ENCODE data around the gene UMAD1.

Gene UMAD1

GRCh38 chr7:7772397-7772821, 131.9 kb downstream of the UMAD1 start:
- H3K4me3 ChIP-seq (ENCODE audit: low read depth, low read length): no peak overlapping the region
- DNase-seq (ENCODE audit: low read depth): no peak
- TF ChIP-seq, protein P1, sequence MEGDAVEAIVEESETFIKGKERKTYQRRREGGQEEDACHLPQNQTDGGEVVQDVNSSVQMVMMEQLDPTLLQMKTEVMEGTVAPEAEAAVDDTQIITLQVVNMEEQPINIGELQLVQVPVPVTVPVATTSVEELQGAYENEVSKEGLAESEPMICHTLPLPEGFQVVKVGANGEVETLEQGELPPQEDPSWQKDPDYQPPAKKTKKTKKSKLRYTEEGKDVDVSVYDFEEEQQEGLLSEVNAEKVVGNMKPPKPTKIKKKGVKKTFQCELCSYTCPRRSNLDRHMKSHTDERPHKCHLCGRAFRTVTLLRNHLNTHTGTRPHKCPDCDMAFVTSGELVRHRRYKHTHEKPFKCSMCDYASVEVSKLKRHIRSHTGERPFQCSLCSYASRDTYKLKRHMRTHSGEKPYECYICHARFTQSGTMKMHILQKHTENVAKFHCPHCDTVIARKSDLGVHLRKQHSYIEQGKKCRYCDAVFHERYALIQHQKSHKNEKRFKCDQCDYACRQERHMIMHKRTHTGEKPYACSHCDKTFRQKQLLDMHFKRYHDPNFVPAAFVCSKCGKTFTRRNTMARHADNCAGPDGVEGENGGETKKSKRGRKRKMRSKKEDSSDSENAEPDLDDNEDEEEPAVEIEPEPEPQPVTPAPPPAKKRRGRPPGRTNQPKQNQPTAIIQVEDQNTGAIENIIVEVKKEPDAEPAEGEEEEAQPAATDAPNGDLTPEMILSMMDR (IDR thresholded peaks at IDR 0.05; ENCODE audit: control insufficient read depth, extremely low read depth, insufficient read depth): no peak

DNA sequence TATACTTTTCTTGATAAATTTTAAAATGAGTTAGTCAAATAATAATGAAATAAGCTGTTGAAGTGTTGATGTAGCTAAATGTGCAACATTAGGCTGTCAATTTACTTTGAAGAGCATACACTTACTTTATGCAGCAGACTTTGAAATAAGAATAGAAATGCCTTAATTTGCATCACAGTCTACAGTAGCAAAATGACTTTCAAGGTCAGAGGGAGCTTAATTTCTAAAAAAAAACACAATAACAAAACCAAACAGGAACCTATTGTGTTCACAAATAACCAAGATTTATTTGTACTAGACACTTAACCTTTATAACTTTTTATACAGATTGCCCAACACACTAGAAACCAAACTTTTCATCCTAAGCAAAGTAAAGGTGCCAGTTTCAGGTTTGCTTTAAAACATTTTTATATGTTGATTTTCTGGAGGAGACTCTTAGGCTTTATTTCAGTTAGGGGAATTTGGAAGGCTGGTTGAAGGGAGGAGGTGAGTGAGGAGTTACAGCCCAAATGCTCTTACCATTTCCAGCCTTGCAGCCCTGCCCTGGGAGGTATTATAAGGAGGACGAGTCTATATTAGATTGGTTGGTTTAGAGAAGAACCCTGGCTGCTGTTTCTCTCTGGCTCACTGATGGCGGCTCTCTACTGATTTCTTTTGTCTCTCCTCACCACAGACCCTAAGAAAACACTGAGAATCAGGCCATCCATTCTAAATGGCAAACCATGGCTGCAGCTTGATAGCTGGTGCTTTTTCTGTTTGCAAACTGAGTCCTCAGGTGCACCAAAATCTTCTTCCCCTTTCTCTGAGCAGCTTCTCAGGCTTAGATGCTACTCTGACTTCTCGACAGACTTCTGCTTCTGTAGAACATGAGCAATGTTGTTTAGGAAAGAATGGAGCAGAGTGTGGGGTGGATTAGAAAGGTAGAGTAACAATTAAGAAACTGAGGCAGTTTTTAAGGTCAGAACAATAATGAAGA, 133.1 kb downstream of the UMAD1 start:
- H3K4me3 ChIP-seq (ENCODE audit: low read depth, low read length): no peak overlapping the region
- DNase-seq (ENCODE audit: low read depth): no peak
- TF ChIP-seq, protein P1 (IDR thresholded peaks at IDR 0.05; ENCODE audit: control insufficient read depth, extremely low read depth, insufficient read depth): no peak

GRCh38 chr7:7779888-7780287, 139.3 kb downstream of the UMAD1 start:
- H3K4me3 ChIP-seq (ENCODE audit: low read depth, low read length): no peak overlapping the region
- TF ChIP-seq, protein P1 (IDR thresholded peaks at IDR 0.05; ENCODE audit: control insufficient read depth, extremely low read depth, insufficient read depth): no peak
- peak; percentile 94 for DNase-seq (ENCODE audit: low read depth)

- H3K4me3 ChIP-seq (ENCODE audit: low read depth, low read length): no peak overlapping the region
- DNase-seq (ENCODE audit: low read depth): no peak
- TF ChIP-seq, protein P1 (IDR thresholded peaks at IDR 0.05; ENCODE audit: control insufficient read depth, extremely low read depth, insufficient read depth): no peak
Observed at GRCh38 chr7:7783001-7783400, 142.4 kb downstream of the UMAD1 start.

GRCh38 chr7:7785344-7785973, 144.9 kb downstream of the UMAD1 start:
- TF ChIP-seq, protein P1 (IDR thresholded peaks at IDR 0.05; ENCODE audit: control insufficient read depth, extremely low read depth, insufficient read depth): no peak
- no peak for DNase-seq (ENCODE audit: low read depth)
- no peak overlapping the region for H3K4me3 ChIP-seq (ENCODE audit: low read depth, low read length)

- TF ChIP-seq, protein P1 (IDR thresholded peaks at IDR 0.05; ENCODE audit: control insufficient read depth, extremely low read depth, insufficient read depth): no peak
- H3K4me3 ChIP-seq (ENCODE audit: low read depth, low read length): no peak overlapping the region
- no peak for DNase-seq (ENCODE audit: low read depth)
Observed at GRCh38 chr7:7786595-7786994, 146.0 kb downstream of the UMAD1 start.

All from LNCaP clone FGC (cell line).